HG03175 (cell line): Measurements from ENCODE around the gene TMSB4X.
"Not testable (repeated sequence)": the region's sequence is repeated elsewhere in the genome, so short reads cannot be mapped to it uniquely, and the experiment has no call there.

Experiments used
- ATAC-seq: cut with Tn5 transposase; IDR thresholded peaks from one replicate; pipeline ENCODE4 v1.9.1; 2021; ENCODE audit warnings: mild to moderate bottlenecking, moderate library complexity; ENCODE audit not compliant: unreplicated experiment

Gene TMSB4X

GRCh38 chrX:12974305-12974795 lies 560 bp upstream of the TMSB4X start:
- ATAC-seq: no peak

GRCh38 chrX:12975670-12975965 lies 708 bp downstream of the TMSB4X start:
- no peak for ATAC-seq

GRCh38 chrX:12975991-12976558 lies 1.2 kb downstream of the TMSB4X start:
- no peak for ATAC-seq

GRCh38 chrX:12976819-12977732 lies 2.2 kb downstream of the TMSB4X start:
- ATAC-seq: not testable (repeated sequence)

GRCh38 chrX:12977761-12978204 lies 2.9 kb downstream of the TMSB4X start:
- ATAC-seq: peak; percentile 10

- ATAC-seq: peak; percentile 49
Observed at GRCh38 chrX:12978205-12979025, 3.5 kb downstream of the TMSB4X start.

- ATAC-seq: no peak
Observed at GRCh38 chrX:12979026-12979607, 4.2 kb downstream of the TMSB4X start.

- ATAC-seq: no peak
Observed at GRCh38 chrX:12979616-12980015, 4.7 kb downstream of the TMSB4X start.

GRCh38 chrX:12980039-12980438 lies 5.1 kb downstream of the TMSB4X start:
- not testable (repeated sequence) for ATAC-seq

- ATAC-seq: no peak
Observed at GRCh38 chrX:12981880-12982279, 7.0 kb downstream of the TMSB4X start.

GRCh38 chrX:12984603-12985319 lies 9.9 kb downstream of the TMSB4X start:
- ATAC-seq: peak; percentile 75

GRCh38 chrX:12985331-12985730 lies 10.4 kb downstream of the TMSB4X start:
- ATAC-seq: no peak

- ATAC-seq: peak; percentile 35
Observed at GRCh38 chrX:12986164-12986779, 11.4 kb downstream of the TMSB4X start.

- ATAC-seq: no peak
Observed at GRCh38 chrX:12986886-12987285, 12.0 kb downstream of the TMSB4X start.

- ATAC-seq: no peak
Observed at GRCh38 chrX:12987340-12987739, 12.4 kb downstream of the TMSB4X start.

GRCh38 chrX:12987900-12988594 lies 13.1 kb downstream of the TMSB4X start:
- no peak for ATAC-seq

GRCh38 chrX:12988797-12989196 lies 13.9 kb downstream of the TMSB4X start:
- no peak for ATAC-seq

- no peak for ATAC-seq
Observed at GRCh38 chrX:12989461-12989860, 14.6 kb downstream of the TMSB4X start.

- ATAC-seq: no peak
Observed at GRCh38 chrX:12991575-12991974, 16.7 kb downstream of the TMSB4X start.
